ENCODE measurements around the gene DPH3.

Gene DPH3

GRCh38 chr3:16252988-16253387 lies 11.8 kb downstream of the DPH3 start:
- no peak overlapping the region for H3K4me3 ChIP-seq (ENCODE audit: low read depth, low read length)
- no peaks in the 10 kb centered on the region for H3K36me3 ChIP-seq (ENCODE audit: control insufficient read depth in 2 of 2, insufficient read depth in 1 of 2, low read length in 2 of 2)
- no peak overlapping the region for H3K27ac ChIP-seq (ENCODE audit: extremely low read depth, low read depth, low read length)
- no peaks in the 10 kb centered on the region for H3K4me1 ChIP-seq (ENCODE audit: control insufficient read depth, insufficient read depth, low read length)
- POLR2A ChIA-PET: no interaction called here
- TF ChIP-seq KLF10 (tag by site-specific recombination; IDR thresholded peaks at IDR 0.05) (no peak), ZNF426 (tag by site-specific recombination; IDR thresholded peaks at IDR 0.05) (no peak), FEZF1 (tag by site-specific recombination; IDR thresholded peaks at IDR 0.05) (no peak), ZNF280C (tag by site-specific recombination; IDR thresholded peaks at IDR 0.05) (no peak), ZNF214 (tag by site-specific recombination; IDR thresholded peaks at IDR 0.05; ENCODE audit: borderline replicate concordance) (no peak), ZNF785 (tag by site-specific recombination; IDR thresholded peaks at IDR 0.05) (no peak), ZNF398 (tag by site-specific recombination; IDR thresholded peaks at IDR 0.05) (no peak), KLF1 (tag by site-specific recombination; IDR thresholded peaks at IDR 0.05) (no peak), ZNF629 (tag by site-specific recombination; IDR thresholded peaks at IDR 0.05) (no peak), ZBTB26 (tag by site-specific recombination; optimal IDR thresholded peaks at IDR 0.05) (no peak), ZNF362 (tag by site-specific recombination; IDR thresholded peaks at IDR 0.05) (no peak), ZNF16 (tag by site-specific recombination; IDR thresholded peaks at IDR 0.05; ENCODE audit: low read depth) (no peak), GLIS2 (tag by site-specific recombination; IDR thresholded peaks at IDR 0.05) (no peak)
- CTCF ChIA-PET: interaction anchor here (0.6 to 1.5 kb wide), 2 partner anchors 435 to 622 kb away, joined by 3 to 4 read pairs; no protein-coding TSS in a partner anchor
- no peaks in the 10 kb centered on the region for H3K9me3 ChIP-seq (ENCODE audit: control insufficient read depth, insufficient read depth, low read depth, low read length)

- TF ChIP-seq ZNF629 (tag by site-specific recombination; IDR thresholded peaks at IDR 0.05) (no peak), HOXC10 (CRISPR knock-in tag; IDR thresholded peaks at IDR 0.05) (no peak), ZNF513 (tag by site-specific recombination; IDR thresholded peaks at IDR 0.05) (no peak), ZNF37A (tag by site-specific recombination; IDR thresholded peaks at IDR 0.05) (no peak)
- POLR2A ChIA-PET: no interaction called here
- H3K4me3 ChIP-seq (ENCODE audit: low read depth, low read length): no peak overlapping the region
- H3K36me3 ChIP-seq (ENCODE audit: control insufficient read depth in 2 of 2, insufficient read depth in 1 of 2, low read length in 2 of 2): no peaks in the 10 kb centered on the region
- no peaks in the 10 kb centered on the region for H3K4me1 ChIP-seq (ENCODE audit: control insufficient read depth, insufficient read depth, low read length)
- H3K9me3 ChIP-seq (ENCODE audit: control insufficient read depth, insufficient read depth, low read depth, low read length): no peaks in the 10 kb centered on the region
- CTCF ChIA-PET: interaction anchor here (0.6 to 1.5 kb wide), 3 partner anchors 13 to 622 kb away, joined by 3 to 4 read pairs (median 3); partner anchors contain the start of gene OXNAD1
- H3K27ac ChIP-seq (ENCODE audit: extremely low read depth, low read depth, low read length): no peak overlapping the region
Measured at GRCh38 chr3:16252243-16252978, 12.3 kb downstream of the DPH3 start.
